Mesodermal cell (in vitro differentiated cells): ENCODE data around the gene TBXT.
"Not testable (repeated sequence)": the region's sequence is repeated elsewhere in the genome, so short reads cannot be mapped to it uniquely, and the experiment has no call there.

Experiments
- H3K27ac ChIP-seq: 2 replicates; pipeline ENCODE4 v1.7.0; 2013; ENCODE audit warnings: mild to moderate bottlenecking, low read depth, low read length, moderate library complexity; ENCODE audit not compliant: severe bottlenecking
- H3K36me3 ChIP-seq: 2 replicates; pipeline ENCODE4 v1.7.1; 2013; ENCODE audit warnings: mild to moderate bottlenecking, low read length, moderate library complexity; ENCODE audit not compliant: control insufficient read depth, insufficient read depth
- H3K4me1 ChIP-seq: one replicate; pipeline ENCODE4 v1.7.1; 2013; ENCODE audit warnings: mild to moderate bottlenecking, low read length; ENCODE audit not compliant: insufficient read depth, control insufficient read depth, poor library complexity, severe bottlenecking
- H3K4me3 ChIP-seq: 2 replicates; pipeline ENCODE4 v1.7.0; 2013; ENCODE audit warnings: low read length, control low read depth, mild to moderate bottlenecking; ENCODE audit not compliant: insufficient read depth, poor library complexity, severe bottlenecking; ENCODE audit errors: extremely low read depth
- H3K9me3 ChIP-seq: 2 replicates; pipeline ENCODE4 v1.7.1; 2013; ENCODE audit warnings: mild to moderate bottlenecking, low read length, moderate library complexity; ENCODE audit not compliant: control insufficient read depth
- WGBS, 2 experiments: methylation state at CpG; one replicate each; pipeline ENCODE4 v1.1.5; 2013; ENCODE audit warnings: missing lambda C conversion rate in 2 of 2; ENCODE audit not compliant: insufficient coverage in 2 of 2; 5-methylcytosine and 5-hydroxymethylcytosine counted together

TBXT gene

GRCh38 chr6:166152660-166153059, 15.0 kb downstream of the TBXT start:
- Histone ChIP-seq H3K27ac (no peak overlapping the region), H3K9me3 (no peaks in the 10 kb centered on the region), H3K4me1 (no peaks in the 10 kb centered on the region), H3K36me3 (no peaks in the 10 kb centered on the region), H3K4me3 (no peak overlapping the region)
- no CpG with 5 or more reads among the region's 3 CpGs for WGBS, 2 experiments

DNA sequence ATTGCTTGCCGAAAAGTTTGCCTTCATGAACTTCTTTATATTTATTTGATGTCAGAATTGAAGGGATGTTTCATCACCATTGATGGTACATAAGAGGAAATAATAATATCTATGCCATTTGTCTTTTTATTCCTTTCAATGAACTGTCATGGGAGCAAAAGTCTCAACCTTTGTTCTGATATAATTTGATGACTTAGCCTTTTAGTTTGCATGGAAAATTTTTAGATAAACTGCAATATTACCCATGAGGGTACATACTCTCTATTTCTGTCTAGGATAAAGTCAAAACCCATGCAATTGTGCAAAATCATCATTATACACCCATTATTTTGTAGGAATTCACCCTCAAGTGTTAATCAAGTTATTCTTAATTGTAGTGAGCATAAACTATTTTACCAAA, 15.9 kb downstream of the TBXT start:
- H3K36me3 ChIP-seq = no peaks in the 10 kb centered on the region
- H3K4me1 ChIP-seq = no peaks in the 10 kb centered on the region
- WGBS, 2 experiments = no CpG with 5 or more reads among the region's 1 CpG
- H3K4me3 ChIP-seq = no peak overlapping the region
- H3K9me3 ChIP-seq = no peaks in the 10 kb centered on the region
- no peak overlapping the region for H3K27ac ChIP-seq

- no peaks in the 10 kb centered on the region for H3K36me3 ChIP-seq
- H3K4me1 ChIP-seq = no peaks in the 10 kb centered on the region
- 89 to 92% methylated on average over 5 of the region's 5 CpGs for WGBS, 2 experiments
- no peak overlapping the region for H3K4me3 ChIP-seq
- H3K9me3 ChIP-seq = no peaks in the 10 kb centered on the region
- no peak overlapping the region for H3K27ac ChIP-seq
Measured at GRCh38 chr6:166145751-166146150, 21.9 kb downstream of the TBXT start.

DNA sequence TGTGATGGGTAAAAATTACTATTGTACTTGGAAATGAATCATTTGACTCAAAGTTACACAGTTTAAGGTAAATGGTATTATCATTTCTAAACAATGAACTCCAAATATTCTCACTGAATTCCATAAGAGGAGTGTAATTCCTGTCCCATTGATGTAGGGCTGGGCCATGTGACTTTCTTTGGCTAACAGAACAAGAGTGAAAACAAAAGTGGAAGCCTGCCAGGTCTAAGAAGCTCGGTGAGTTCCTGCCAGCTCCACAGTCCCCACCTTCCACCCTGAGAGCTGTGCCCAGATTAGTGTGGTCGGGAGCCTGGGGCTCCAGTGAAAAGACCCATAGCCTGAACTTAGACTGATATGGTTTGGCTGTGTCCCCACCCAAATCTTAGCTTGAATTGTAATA, 24.6 kb downstream of the TBXT start:
- Histone ChIP-seq H3K4me3 (no peak overlapping the region), H3K4me1 (no peaks in the 10 kb centered on the region), H3K27ac (no peak overlapping the region), H3K9me3 (no peaks in the 10 kb centered on the region), H3K36me3 (no peaks in the 10 kb centered on the region)
- 57% methylated on average over 2 of the region's 2 CpGs; no CpG with 5 or more reads in 1 of the 2 experiments for WGBS, 2 experiments

- Histone ChIP-seq H3K27ac (no peak overlapping the region), H3K4me1 (no peaks in the 10 kb centered on the region), H3K9me3 (no peaks in the 10 kb centered on the region), H3K36me3 (no peaks in the 10 kb centered on the region), H3K4me3 (no peak overlapping the region)
- WGBS, 2 experiments = 65 to 78% methylated on average over 10 to 13 of the region's 13 CpGs
Measured at GRCh38 chr6:166127624-166128472, 39.8 kb downstream of the TBXT start.

DNA sequence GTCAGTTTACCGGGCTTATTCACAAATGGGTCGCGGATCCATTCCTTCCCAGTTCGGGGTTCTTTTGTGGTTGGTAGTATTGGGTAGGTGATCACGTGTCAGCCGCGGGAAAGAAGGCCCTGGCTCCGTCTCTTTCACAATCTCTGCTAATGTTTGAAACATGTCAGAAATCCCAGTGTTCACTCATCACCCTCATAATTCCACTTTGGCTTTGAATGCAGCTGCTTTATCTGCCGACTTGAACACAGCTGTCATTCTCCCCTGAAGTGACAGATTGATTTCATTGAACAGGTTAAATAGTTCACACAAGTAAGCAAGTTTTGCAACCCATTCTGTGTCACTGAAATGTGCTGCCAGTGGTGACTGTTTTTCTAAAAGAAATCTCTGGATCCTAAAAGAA, 44.5 kb downstream of the TBXT start:
- H3K4me1 ChIP-seq, H3K36me3 ChIP-seq, H3K4me3 ChIP-seq, H3K9me3 ChIP-seq, H3K27ac ChIP-seq: not testable (repeated sequence)
- 60% methylated on average over 1 of the region's 9 CpGs; no CpG with 5 or more reads in 1 of the 2 experiments for WGBS, 2 experiments

- no peaks in the 10 kb centered on the region for H3K9me3 ChIP-seq
- H3K4me3 ChIP-seq = no peak overlapping the region
- H3K27ac ChIP-seq = no peak overlapping the region
- no peaks in the 10 kb centered on the region for H3K4me1 ChIP-seq
- 90 to 93% methylated on average over 4 to 5 of the region's 7 CpGs for WGBS, 2 experiments
- no peaks in the 10 kb centered on the region for H3K36me3 ChIP-seq
Measured at GRCh38 chr6:166121726-166122125, 45.9 kb downstream of the TBXT start.

DNA sequence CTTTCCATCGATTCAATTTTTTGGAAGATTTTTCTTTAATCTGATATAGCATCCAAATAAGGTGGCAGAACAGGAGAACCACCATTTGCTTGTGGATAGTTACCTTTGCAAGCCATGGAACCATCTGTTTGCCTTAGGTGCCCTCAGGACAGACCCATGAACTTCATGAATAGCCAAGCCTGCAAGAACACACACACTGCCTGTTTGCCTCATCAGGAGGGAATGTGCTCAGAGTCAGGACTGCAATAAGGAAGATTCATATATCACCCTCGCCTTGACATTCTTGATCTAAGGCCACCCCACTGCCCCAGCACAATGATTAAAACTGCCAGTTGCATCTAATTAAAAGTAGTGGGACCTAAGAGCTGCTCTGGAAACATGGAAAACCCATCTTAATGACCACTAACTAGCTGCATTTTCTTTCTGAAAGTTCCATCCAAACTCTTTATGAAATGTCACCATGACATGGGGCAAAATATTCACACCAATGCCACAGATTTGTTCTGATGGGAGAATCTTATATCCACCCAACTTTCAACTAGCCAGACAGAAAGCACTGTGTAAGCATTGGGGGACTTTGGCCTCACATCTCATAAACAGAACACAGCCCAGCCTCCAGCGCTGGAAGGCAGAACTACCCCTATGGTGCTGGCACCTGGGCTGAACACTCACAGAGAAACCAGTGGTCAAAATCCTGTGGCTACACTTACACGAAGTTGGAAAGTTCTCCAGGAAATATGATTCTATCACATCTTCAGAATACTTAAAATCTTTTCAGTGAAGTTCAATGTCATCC, 48.3 kb downstream of the TBXT start:
- H3K27ac ChIP-seq = no peak overlapping the region
- no peak overlapping the region for H3K4me3 ChIP-seq
- H3K36me3 ChIP-seq = no peaks in the 10 kb centered on the region
- no peaks in the 10 kb centered on the region for H3K9me3 ChIP-seq
- WGBS, 2 experiments = 76 to 91% methylated on average over 2 to 3 of the region's 4 CpGs
- no peaks in the 10 kb centered on the region for H3K4me1 ChIP-seq

DNA sequence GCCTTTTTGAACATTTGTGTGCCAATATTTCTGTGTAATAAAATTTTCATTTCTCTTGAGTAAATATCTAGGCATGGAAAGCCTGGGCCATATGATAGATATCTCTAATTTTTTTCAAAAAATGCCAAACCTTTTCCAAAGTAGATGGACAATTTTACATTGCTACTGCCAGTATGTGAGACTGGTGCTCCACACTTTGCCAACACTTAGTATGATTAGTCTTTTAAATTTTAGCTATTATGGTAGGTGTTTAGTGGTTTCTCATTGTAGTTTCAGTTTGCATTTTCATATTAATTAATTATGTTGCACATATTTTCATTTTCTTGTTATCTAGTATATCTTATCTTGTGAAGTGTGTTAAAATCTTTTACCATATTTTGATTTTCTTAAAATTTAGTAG, 52.0 kb downstream of the TBXT start:
- Histone ChIP-seq H3K4me3 (no peak overlapping the region), H3K4me1 (no peaks in the 10 kb centered on the region), H3K27ac (no peak overlapping the region), H3K36me3 (no peaks in the 10 kb centered on the region), H3K9me3 (no peaks in the 10 kb centered on the region)

DNA sequence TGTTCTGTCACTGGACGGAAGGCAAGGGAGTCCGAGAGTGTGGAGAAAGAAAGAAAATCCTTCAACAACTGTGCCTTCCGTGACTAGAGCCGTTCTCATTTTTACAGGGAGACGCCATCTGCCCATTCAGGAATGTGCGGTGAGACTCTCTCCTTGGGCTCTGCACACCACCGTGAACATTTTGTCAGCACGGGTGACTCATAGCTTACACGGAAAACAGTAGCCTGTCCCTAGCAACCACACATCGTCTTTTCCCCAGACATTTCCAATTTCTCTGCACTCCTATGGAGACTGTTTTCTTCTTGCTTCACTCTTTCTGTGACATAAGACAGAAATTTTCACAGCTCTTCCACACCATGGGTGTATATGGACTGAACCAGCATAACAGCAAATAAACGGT, 55.1 kb downstream of the TBXT start:
- Histone ChIP-seq H3K9me3 (no peaks in the 10 kb centered on the region), H3K27ac (peak overlapping the region; percentile 63), H3K36me3 (no peaks in the 10 kb centered on the region), H3K4me1 (no peaks in the 10 kb centered on the region), H3K4me3 (no peak overlapping the region)
- WGBS, 2 experiments = 83 to 88% methylated on average over 10 to 11 of the region's 11 CpGs

- 80% methylated on average over 1 of the region's 2 CpGs; no CpG with 5 or more reads in 1 of the 2 experiments for WGBS, 2 experiments
- no peak overlapping the region for H3K4me3 ChIP-seq
- H3K9me3 ChIP-seq = no peaks in the 10 kb centered on the region
- no peaks in the 10 kb centered on the region for H3K4me1 ChIP-seq
- no peak overlapping the region for H3K27ac ChIP-seq
- H3K36me3 ChIP-seq = no peaks in the 10 kb centered on the region
Measured at GRCh38 chr6:166109608-166110007, 58.0 kb downstream of the TBXT start.
